Activated naive CD8-positive, alpha-beta T cell treated with anti-CD3 and anti-CD28 coated beads for 36 hours (primary cell): ENCODE results near the gene CNKSR3. TPM values are rescaled to one million over a fixed set of nuclear protein-coding genes. Genes with fewer than 3 reads are reported as not detected.

ENCODE experiments used
- DNase-seq: peaks from one replicate; pipeline ENCODE4 v3.0.0; 2021
- H3K27ac Mint-ChIP-seq: one replicate; pipeline ENCODE4 v1.8.0; 2022; ENCODE audit warnings: mild to moderate bottlenecking, moderate library complexity, mixed read lengths
- H3K27me3 Mint-ChIP-seq: one replicate; pipeline ENCODE4 v1.8.0; 2022; ENCODE audit warnings: mild to moderate bottlenecking, mixed read lengths
- H3K36me3 Mint-ChIP-seq: one replicate; pipeline ENCODE4 v1.8.0; 2021; ENCODE audit warnings: mild to moderate bottlenecking, mixed read lengths
- H3K4me1 Mint-ChIP-seq: one replicate; pipeline ENCODE4 v1.8.0; 2021; ENCODE audit warnings: mixed read lengths
- H3K4me3 Mint-ChIP-seq: one replicate; pipeline ENCODE4 v1.8.0; 2022; ENCODE audit warnings: mild to moderate bottlenecking, moderate library complexity, mixed read lengths
- H3K9me3 Mint-ChIP-seq: one replicate; pipeline ENCODE4 v1.8.0; 2022; ENCODE audit warnings: mixed read lengths
- total RNA-seq, 2 experiments: library from RNA; stranded (reverse); gene quantifications; one replicate each; pipeline ENCODE4 v1.2.3, GENCODE V29; 2021

The CNKSR3 gene
- total RNA-seq, 2 experiments from 2014 or later, result 1.1 to 1.3 TPM

- H3K27me3 Mint-ChIP-seq, result peaks cover 2% of the 10 kb centered on the region
- no peak for DNase-seq
- H3K9me3 Mint-ChIP-seq, result no peaks in the 10 kb centered on the region
- H3K4me1 Mint-ChIP-seq, result peaks cover under 1% of the 10 kb centered on the region
- H3K4me3 Mint-ChIP-seq, result no peak overlapping the region
- no peak overlapping the region for H3K27ac Mint-ChIP-seq
- H3K36me3 Mint-ChIP-seq, result no peaks in the 10 kb centered on the region
Observed at GRCh38 chr6:154463573-154464419, 46.7 kb downstream of the CNKSR3 start.

- Mint-ChIP-seq H3K27me3 (peaks cover 4% of the 10 kb centered on the region), H3K4me3 (no peak overlapping the region), H3K9me3 (no peaks in the 10 kb centered on the region), H3K4me1 (peaks cover 6% of the 10 kb centered on the region), H3K36me3 (no peaks in the 10 kb centered on the region), H3K27ac (no peak overlapping the region)
- no peak for DNase-seq
Observed at GRCh38 chr6:154462425-154462824, 48.1 kb downstream of the CNKSR3 start.

- no peak for DNase-seq
- no peak overlapping the region for H3K27ac Mint-ChIP-seq
Observed at GRCh38 chr6:154461348-154461747, 49.1 kb downstream of the CNKSR3 start.

GRCh38 chr6:154460306-154461071, 50.0 kb downstream of the CNKSR3 start:
- H3K4me1 Mint-ChIP-seq, result peaks cover 6% of the 10 kb centered on the region
- DNase-seq, result no peak
- no peaks in the 10 kb centered on the region for H3K36me3 Mint-ChIP-seq
- no peaks in the 10 kb centered on the region for H3K9me3 Mint-ChIP-seq
- no peak overlapping the region for H3K4me3 Mint-ChIP-seq
- H3K27ac Mint-ChIP-seq, result no peak overlapping the region
- peaks cover 4% of the 10 kb centered on the region for H3K27me3 Mint-ChIP-seq

More at GRCh38 chr6:154461348-154461747, 49.1 kb downstream of the CNKSR3 start:
- Mint-ChIP-seq H3K4me3 (no peak overlapping the region), H3K4me1 (peaks cover 6% of the 10 kb centered on the region), H3K36me3 (no peaks in the 10 kb centered on the region), H3K27me3 (peaks cover 4% of the 10 kb centered on the region), H3K9me3 (no peaks in the 10 kb centered on the region)

- H3K9me3 Mint-ChIP-seq, result no peaks in the 10 kb centered on the region
- H3K4me1 Mint-ChIP-seq, result peaks cover 6% of the 10 kb centered on the region
- no peak for DNase-seq
- H3K4me3 Mint-ChIP-seq, result no peak overlapping the region
- H3K36me3 Mint-ChIP-seq, result no peaks in the 10 kb centered on the region
- no peak overlapping the region for H3K27ac Mint-ChIP-seq
- H3K27me3 Mint-ChIP-seq, result peaks cover 4% of the 10 kb centered on the region
Observed at GRCh38 chr6:154459513-154459912, 51.0 kb downstream of the CNKSR3 start.

DNA sequence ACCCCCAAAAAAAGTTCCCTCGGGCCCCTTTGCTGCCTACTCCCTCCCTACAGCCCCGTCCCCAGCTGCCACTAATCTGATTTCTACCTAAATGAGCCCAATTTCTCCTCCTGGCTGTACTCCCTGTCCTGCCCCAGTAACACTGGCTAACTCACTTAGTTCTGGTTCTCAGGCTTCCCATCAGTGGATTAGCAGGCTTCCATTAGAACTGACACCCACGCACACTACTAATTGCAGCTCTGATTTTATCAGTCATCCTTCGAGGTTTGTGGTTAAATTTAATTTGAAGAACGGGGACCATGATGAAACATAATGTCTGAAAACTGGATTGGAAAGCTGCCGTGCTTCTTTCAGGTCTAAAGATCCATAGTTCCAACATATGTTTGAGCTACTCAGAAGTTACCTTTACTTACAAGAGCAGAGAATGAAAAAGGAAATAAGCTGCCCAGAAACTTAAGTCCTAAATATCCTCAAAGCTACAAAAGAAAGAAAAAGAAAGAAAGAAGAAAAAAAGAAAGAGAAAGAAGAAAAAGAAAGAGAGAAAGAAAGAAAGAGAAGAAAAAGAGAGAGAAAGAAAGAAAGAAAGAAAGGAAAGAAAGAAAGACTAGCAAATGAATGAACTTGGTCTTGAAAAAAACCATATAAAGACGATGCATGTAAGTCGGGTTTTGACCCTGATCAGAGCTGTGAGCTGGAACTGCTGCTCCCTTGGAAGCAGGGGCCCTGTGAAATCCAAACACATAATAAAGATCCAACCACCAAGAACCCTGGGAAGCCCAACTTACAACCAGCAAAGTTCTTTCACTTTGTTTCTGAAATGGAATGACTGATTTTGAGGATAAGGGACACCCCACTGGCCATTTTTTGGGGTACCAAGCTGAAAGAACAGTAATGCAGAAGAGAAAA, 51.7 kb downstream of the CNKSR3 start:
- H3K4me3 Mint-ChIP-seq, result no peak overlapping the region

GRCh38 chr6:154457881-154458284, 52.6 kb downstream of the CNKSR3 start:
- Mint-ChIP-seq H3K27ac (no peak overlapping the region), H3K4me3 (no peak overlapping the region), H3K27me3 (peaks cover 4% of the 10 kb centered on the region), H3K36me3 (no peaks in the 10 kb centered on the region), H3K4me1 (peaks cover 6% of the 10 kb centered on the region), H3K9me3 (no peaks in the 10 kb centered on the region)
- no peak for DNase-seq

More for the DNA sequence above, 51.7 kb downstream of the CNKSR3 start:
- peaks cover 6% of the 10 kb centered on the region for H3K4me1 Mint-ChIP-seq
- H3K27me3 Mint-ChIP-seq, result peaks cover 4% of the 10 kb centered on the region
- no peaks in the 10 kb centered on the region for H3K9me3 Mint-ChIP-seq
- no peaks in the 10 kb centered on the region for H3K36me3 Mint-ChIP-seq
- no peak for DNase-seq
- H3K27ac Mint-ChIP-seq, result no peak overlapping the region

GRCh38 chr6:154457046-154457713, 53.3 kb downstream of the CNKSR3 start:
- Mint-ChIP-seq H3K4me3 (no peak overlapping the region), H3K27me3 (peaks cover 4% of the 10 kb centered on the region), H3K4me1 (peaks cover 6% of the 10 kb centered on the region), H3K27ac (no peak overlapping the region), H3K9me3 (no peaks in the 10 kb centered on the region), H3K36me3 (no peaks in the 10 kb centered on the region)
- DNase-seq, result no peak

- H3K36me3 Mint-ChIP-seq, result no peaks in the 10 kb centered on the region
- peaks cover under 1% of the 10 kb centered on the region for H3K4me1 Mint-ChIP-seq
- no peak overlapping the region for H3K27ac Mint-ChIP-seq
- no peak overlapping the region for H3K4me3 Mint-ChIP-seq
- no peaks in the 10 kb centered on the region for H3K9me3 Mint-ChIP-seq
- no peak for DNase-seq
- H3K27me3 Mint-ChIP-seq, result no peaks in the 10 kb centered on the region
Observed at GRCh38 chr6:154453329-154453728, 57.2 kb downstream of the CNKSR3 start.

DNA sequence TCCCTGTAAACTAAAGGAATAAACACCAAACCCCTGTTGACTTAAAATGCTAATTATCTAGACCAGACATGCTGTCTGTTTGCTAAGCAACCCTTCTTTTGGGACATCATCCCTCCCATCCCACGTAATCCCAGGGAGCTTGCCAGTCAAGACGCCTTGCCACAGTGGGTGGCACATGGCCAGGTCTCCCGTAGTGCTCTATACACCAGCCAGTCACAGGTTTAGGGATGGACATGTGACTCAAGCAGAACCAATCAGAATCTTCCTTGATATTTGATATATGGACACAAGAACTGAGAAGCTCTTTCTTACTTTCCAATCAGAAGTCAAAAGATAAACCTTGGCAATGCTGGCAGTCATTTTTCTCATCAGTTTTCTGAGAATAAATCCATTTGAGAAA, 60.0 kb downstream of the CNKSR3 start:
- H3K4me1 Mint-ChIP-seq, result no peaks in the 10 kb centered on the region
- no peaks in the 10 kb centered on the region for H3K36me3 Mint-ChIP-seq
- no peaks in the 10 kb centered on the region for H3K27me3 Mint-ChIP-seq
- H3K4me3 Mint-ChIP-seq, result no peak overlapping the region
- H3K9me3 Mint-ChIP-seq, result no peaks in the 10 kb centered on the region
- no peak overlapping the region for H3K27ac Mint-ChIP-seq
- DNase-seq, result no peak

DNA sequence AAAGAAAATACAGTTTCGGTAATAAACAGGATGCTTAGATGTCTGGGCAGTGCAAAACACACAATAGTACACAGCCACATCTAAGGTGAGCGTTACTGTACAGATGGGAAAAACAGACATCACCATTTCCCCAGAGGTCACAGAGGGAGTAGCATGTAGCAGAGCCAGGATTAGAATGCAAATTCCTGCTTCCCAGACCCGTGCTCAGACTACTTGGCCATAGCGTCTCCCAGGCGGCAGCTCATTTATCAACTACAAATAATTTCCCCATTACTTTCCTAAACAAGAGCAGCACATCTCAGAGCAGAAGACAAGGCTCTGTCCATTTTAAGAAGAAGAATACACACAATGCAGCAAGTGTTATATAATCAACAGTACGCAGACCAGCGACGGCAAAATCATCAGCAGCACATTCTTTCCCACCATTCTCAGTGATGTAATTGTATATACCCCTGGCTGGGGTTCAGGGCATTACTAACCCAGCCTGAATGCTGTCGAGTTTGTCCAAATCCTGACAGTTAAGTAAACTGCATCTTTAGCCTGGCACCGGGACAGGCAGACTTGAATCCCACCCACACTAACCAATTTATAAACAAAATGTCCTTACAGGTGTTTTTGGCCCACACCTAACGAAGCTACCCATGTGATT, 61.9 kb downstream of the CNKSR3 start:
- DNase-seq, result no peak
- Mint-ChIP-seq H3K9me3 (no peaks in the 10 kb centered on the region), H3K4me1 (no peaks in the 10 kb centered on the region), H3K27ac (no peak overlapping the region), H3K27me3 (no peaks in the 10 kb centered on the region), H3K36me3 (no peaks in the 10 kb centered on the region), H3K4me3 (no peak overlapping the region)

DNA sequence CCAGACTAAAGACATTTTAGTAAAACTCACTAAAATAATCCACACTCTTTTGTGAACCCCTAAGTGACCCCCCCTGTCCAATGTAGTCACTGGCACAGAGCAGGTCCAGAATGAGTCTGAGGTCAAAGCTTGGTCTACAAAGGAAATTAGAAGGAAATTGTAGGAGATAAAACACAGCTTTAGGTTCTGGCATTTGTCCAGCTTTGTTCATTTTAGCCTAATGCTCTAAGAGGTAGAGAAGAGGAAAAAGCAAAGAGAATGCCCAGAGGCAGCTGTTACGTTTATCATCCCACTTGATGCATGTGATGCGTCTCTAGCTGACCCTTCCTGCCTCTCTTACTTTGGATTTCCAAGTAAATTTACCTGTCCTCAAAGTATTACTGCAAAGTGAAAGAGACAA, 62.5 kb downstream of the CNKSR3 start:
- Mint-ChIP-seq H3K27ac (no peak overlapping the region), H3K27me3 (no peaks in the 10 kb centered on the region), H3K9me3 (no peaks in the 10 kb centered on the region), H3K4me1 (no peaks in the 10 kb centered on the region), H3K4me3 (no peak overlapping the region), H3K36me3 (no peaks in the 10 kb centered on the region)
- DNase-seq, result no peak

DNA sequence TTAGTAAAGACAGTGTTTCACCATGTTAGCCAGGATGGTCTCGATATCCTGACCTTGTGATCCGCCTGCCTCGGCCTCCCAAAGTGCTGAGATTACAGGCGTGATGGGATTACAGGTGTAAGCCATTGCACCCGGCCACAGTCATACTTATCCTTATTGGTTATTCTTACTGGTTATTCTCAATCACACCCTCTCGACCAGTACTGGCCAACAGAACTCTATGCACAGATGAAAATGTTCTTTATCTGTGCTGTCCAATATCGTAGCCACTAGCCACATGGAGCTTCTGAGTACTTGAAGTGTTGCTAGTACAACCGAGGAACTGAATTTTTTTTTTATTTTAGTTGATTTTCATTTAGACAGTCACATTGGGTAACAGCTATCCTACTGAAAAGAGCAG, 63.5 kb downstream of the CNKSR3 start:
- Mint-ChIP-seq H3K4me3 (no peak overlapping the region), H3K27me3 (peaks cover 1% of the 10 kb centered on the region), H3K27ac (no peak overlapping the region), H3K9me3 (no peaks in the 10 kb centered on the region), H3K4me1 (no peaks in the 10 kb centered on the region), H3K36me3 (no peaks in the 10 kb centered on the region)
- no peak for DNase-seq

DNA sequence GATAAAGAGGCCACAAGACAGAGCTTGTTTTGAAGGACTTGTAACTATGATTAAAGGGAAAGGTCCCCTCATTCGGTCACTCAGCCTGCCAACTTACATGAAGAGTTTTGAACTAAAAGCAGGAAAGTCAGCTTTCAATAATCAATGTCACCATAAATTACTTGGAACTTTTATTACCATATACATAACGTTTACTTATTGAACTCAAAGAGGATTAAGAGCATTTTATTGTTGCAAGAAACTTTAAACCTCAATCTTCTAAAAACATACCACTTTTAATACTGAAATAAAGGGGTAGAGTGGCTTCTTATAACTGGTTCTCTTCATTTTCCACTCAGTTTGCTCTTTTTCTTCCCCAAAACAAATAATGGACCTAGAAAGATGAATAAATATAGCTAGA, 65.1 kb downstream of the CNKSR3 start:
- Mint-ChIP-seq H3K9me3 (no peaks in the 10 kb centered on the region), H3K27me3 (peaks cover 3% of the 10 kb centered on the region), H3K27ac (no peak overlapping the region), H3K4me1 (no peaks in the 10 kb centered on the region), H3K4me3 (no peak overlapping the region), H3K36me3 (no peaks in the 10 kb centered on the region)
- DNase-seq, result no peak
